ENCODE measurements around the gene TES. TPM values are rescaled to one million over a fixed set of nuclear protein-coding genes. Genes with fewer than 3 reads are reported as not detected.
"Not testable (repeated sequence)": the region's sequence is repeated elsewhere in the genome, so short reads cannot be mapped to it uniquely, and the experiment has no call there.

TES gene, protein sequence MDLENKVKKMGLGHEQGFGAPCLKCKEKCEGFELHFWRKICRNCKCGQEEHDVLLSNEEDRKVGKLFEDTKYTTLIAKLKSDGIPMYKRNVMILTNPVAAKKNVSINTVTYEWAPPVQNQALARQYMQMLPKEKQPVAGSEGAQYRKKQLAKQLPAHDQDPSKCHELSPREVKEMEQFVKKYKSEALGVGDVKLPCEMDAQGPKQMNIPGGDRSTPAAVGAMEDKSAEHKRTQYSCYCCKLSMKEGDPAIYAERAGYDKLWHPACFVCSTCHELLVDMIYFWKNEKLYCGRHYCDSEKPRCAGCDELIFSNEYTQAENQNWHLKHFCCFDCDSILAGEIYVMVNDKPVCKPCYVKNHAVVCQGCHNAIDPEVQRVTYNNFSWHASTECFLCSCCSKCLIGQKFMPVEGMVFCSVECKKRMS
- 10 to 100 TPM; 72.8 to 85.7 (median 82.7) TPM for polyA plus RNA-seq (ENCODE audit: insufficient read length in 4 of 4)

DNA sequence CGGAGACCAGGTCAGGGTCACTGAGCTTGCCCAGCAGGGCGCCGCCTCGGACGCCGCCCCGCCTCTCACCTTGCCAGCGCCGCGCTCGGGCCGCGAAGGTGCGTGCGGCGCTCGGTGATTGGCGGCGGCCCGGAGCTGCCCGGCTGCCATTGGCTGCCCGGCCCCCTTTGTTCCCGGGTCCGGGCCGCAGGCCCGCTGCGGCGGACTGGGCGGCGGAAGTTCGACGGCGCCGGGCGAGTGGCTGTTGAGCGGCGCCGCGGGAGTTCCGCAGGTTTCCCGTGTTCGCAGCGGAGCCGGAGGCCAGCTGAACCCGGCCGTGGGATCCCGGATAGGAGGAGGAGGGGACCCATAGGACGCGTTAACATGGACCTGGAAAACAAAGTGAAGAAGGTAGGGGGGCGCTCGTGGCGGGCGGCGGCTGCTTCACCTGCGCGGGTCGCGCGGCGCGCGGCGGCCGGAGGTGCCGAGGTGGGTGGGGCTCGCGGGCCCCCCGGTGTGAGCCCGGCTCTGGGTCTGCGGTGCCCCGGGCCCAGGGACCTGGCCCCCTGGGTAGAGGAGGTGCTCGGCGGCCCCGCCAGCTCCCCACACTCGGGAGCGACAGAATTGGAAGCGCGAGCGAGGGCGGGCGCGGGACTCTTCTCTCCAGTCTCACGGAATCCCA lies at the start of gene TES:
TES (plus strand) TSS at position 195 of the 661 bp plus-strand sequence; CDS start at position 364, 169 bp downstream.
- peak in 3 of 4 donors; percentile 52 to 60 (median 53) for DNase-seq (ENCODE audit: low read depth in 4 of 4, low spot score in 3 of 4)

DNA sequence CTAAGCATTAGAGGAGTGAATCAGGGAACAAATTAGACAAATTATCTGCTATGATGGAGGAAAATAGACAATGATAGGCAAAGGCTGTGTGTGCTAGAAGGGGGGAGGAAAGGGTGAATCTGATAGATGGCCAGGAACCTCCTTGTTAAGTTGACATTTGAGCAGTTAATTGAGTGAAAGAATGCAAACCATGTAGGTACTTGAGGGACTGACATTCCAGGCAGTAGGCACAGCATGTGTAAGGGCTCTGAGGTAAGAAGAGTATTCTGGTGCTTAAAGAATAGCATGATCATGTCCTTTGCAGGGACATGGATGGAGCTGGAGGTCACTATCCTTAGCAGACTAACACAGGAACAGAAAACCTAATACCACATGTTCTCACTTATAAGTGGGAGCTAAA lies 48.6 kb upstream of the TES start:
- no peak for DNase-seq (ENCODE audit: low read depth in 4 of 4, low spot score in 3 of 4)

DNA sequence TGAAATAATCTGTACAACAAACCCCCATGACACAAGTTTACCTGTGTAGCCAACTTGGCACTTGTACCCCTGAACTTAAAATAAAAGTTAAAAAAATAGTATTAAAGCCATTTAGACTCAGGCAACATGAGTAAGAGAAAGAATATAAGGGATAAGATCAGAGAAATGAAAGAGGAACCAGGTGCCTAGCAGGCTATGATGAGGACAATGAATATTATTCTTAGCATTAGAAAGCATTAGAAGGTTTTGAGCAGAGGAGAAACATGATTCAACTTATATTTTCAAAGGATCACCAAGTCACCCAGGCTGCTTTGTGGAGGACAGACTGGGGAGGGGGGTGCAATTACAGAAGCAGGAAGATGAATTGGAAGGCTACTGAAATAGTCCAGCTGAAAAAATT lies 48.1 kb upstream of the TES start:
- no peak for DNase-seq (ENCODE audit: low read depth in 4 of 4, low spot score in 3 of 4)

DNA sequence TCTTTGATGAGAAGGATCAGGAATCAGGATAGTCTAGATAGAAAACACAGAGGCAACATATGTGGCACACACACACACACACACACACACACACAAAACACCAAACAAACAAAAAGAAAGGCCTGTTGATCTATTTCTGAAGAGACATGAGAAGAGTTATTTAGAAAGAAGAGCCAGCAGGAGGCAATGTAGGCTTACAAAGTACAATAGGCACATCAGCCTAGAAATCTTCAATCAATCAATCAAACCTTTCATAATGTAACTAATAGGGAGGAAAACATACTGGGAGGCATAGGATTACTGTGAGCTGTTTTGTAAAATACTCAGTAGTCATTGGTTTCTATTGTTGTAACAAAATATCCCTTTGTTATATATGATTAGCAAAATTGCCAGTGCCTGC lies 47.3 kb upstream of the TES start:
- DNase-seq (ENCODE audit: low read depth in 4 of 4, low spot score in 3 of 4): no peak

DNA sequence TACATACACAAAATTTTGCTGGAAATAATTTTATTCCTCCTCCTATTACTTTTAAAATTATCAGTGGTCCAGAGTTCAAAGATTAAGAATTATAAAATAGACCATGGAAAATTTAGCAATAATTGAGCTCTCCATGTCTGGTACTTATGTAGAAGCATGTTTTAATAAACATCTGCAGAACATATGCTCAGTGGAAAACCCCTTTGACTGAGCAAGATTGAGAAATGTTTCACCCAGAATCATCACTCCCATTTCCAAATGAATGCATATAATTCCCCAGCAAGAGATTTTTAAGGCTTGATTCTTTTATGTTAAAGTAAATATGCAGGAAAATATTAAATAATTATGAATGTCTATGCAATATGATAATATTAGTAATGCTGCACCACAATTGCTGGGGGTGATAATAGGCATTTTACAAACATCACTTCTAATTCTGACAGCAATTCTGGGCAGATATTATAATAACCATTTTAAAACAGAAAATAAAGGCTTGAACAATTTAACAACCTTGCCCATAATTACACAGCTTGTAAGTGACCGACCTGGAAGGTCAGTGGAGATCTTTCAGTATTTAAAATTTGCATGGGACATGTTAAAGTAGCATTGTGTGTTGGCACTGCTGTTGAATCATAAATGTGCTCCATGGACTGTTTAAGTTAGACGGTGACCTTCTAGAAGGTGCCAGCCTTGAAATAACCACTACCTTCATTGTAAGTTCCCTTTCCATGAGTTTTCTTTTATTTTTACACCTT lies 45.6 kb upstream of the TES start:
- no peak for DNase-seq (ENCODE audit: low read depth in 4 of 4, low spot score in 3 of 4)

DNA sequence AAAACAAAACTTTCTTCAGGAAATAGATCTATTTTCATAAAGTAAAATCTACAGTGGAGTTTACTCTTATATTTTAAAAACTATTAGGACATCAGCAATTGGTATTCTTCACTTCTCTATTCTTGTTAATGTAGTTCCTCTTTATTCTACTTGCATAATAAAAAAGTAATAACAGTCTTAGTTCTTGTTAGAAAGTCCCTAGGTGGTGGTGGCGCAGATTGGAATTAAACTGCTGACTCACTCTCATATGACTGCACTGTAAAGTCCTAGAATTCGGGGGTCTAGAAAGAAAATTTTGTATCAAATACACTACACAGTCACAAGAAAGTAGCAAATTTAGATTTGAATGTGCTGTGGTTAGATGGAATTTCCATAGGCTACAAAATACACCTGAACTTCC lies 44.6 kb upstream of the TES start:
- DNase-seq (ENCODE audit: low read depth in 4 of 4, low spot score in 3 of 4): no peak

DNA sequence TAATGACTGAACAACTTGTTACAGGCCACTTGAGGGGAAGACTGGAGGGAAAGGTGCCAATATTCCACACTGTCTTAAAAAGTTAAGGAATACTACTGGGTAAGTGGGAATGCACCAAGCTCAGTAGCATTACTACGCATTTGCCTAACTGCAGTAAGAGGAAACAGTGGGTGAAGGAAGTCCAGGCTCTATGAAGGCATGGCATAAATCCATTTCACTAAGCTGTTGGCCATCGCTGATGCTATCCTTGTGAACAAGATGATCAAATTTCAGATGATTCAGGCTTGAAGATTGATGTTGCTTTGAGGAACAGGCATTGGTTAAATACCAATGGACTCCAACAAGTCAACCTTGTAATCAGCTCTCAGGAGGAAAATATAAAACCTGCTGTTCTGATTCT lies 44.2 kb upstream of the TES start:
- DNase-seq (ENCODE audit: low read depth in 4 of 4, low spot score in 3 of 4): no peak

DNA sequence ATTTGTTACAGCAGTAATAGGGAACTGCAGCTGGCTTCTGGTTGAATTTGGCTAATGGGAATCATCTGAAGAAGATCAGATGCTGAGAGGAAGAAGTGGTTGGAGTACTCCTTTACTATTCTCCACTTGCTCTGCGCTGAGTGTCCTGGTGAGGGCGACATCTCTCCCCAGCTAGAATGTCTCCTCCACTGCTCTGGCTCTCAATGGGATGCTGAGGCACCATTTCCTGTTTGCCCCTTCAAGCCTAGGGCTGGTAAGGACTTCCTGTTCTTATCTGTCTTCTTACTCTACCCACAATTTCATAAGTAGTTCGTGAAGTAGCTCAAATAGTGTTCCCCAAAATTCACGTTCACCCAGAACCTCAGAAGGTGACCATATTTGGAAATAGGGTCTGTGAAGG lies 43.2 kb upstream of the TES start:
- no peak for DNase-seq (ENCODE audit: low read depth in 4 of 4, low spot score in 3 of 4)

DNA sequence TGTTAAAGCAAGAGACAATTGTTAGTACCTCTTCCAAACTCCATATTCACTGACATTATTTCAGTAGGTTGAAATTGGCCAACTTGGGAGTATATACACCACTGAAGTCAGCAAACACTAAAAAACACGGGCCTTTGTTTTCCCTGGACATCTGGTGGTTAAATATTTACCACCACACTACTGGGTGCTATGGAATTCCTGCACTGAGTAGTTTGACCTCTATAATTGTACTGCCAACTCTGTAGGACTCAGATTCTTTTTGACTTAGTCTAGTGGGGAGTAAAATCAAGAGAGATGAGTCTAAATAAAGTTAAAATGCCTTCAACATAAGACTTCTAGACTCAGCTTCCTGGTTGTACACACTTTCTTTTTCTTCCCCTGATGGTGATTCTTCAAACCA lies 41.3 kb upstream of the TES start:
- peak in 1 of 4 donors; percentile 5 for DNase-seq (ENCODE audit: low read depth in 4 of 4, low spot score in 3 of 4)

DNA sequence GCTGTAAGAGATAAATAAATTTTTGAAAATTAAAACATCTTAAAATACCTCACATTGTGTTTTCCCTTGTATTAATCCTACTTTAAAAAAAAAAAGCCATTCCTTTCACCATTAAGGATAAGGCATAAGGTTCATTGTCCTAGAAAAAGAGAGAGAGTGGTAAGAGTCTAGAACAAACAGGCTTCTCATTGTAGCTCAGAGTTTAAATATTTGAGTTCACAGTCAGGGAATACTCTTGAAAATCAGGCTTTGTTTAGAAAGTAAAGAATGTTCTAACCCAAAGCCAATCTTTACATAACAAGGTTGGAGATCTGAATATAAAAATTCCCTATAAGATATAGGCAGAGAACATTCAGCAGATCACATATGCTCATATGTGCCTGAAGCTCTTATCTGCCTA lies 40.2 kb upstream of the TES start:
- DNase-seq (ENCODE audit: low read depth in 4 of 4, low spot score in 3 of 4): no peak

DNA sequence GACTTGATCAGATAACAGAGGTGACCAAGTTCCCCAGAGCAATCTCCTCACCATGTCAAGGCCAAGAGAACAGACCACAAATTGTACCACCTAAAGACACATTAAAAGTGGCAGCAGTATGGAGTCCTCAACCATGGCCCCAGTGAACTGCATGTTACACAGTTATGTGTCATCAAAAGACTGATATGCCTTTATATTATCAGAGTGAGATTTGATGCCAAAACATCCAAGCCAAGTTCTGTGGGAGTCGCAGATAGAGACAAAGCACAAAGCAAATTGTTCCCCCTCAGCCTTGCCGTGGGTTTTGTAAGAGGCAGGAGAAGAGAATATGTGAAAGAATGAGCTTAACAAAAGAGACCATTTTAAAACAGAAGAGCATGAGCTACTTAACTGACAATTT lies 39.2 kb upstream of the TES start:
- DNase-seq (ENCODE audit: low read depth in 4 of 4, low spot score in 3 of 4): no peak

DNA sequence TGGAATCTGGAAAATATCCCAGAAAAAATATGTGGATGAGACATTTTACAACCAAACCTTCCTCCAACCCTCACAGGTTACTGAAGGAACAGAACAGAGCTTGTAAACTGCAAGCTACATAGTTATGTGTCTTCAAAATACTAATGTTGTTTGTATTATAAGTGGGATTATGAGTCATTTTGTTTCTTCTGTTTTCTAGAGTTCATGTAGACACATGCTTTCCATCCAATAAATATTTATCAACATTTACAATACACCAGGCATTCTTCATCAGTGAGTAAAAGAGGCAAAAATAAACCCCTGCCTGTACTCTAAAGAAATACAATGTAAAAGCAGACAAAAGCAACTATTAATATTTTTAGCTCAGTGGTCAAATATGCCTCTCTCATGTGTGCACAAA lies 38.0 kb upstream of the TES start:
- DNase-seq (ENCODE audit: low read depth in 4 of 4, low spot score in 3 of 4): no peak

DNA sequence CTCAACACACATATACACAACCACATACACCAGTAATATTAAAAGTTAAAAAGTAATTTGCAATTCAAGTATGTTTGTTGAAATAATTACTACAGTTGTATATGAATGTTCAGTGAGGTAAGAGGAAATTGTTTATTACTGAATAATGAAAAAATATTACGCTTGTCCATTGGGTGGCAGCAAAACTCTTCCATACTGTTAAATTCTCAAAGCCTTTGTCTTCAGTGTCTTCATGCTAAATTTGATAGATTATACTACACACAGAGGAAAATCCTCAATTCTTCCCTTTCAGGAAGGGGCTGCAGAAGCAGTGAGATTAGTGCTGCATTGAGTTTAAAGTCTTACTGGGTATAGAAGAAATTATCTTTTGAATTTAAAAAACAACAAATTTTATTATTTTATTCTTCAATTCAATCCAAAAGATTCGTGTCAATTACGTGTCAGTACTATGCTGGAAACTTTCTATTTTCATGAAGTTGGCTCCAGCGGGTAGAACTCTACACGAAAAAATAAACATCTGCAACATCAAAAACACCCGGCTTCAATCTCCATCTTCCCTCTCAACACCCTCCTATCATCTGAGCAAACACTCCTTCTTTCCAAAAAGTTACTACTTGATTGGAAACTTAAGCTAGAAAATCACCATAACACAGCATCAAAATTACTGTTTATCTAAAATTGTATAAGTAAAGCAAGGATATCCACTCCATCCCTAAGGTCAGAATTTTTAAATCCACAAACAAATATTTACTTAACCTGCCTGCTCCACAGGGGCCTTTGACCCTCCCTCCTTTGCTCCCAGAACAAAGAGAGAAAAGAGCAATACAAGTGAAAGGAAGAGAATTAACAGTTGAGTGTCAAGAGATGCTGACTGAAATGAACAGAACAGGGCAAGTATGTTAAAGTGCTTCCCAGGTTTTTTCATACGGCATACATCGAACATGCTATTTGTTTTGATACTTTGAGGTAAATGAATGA lies 37.0 kb upstream of the TES start:
- peak in 3 of 4 donors; percentile 28 to 38 (median 37) for DNase-seq (ENCODE audit: low read depth in 4 of 4, low spot score in 3 of 4)

DNA sequence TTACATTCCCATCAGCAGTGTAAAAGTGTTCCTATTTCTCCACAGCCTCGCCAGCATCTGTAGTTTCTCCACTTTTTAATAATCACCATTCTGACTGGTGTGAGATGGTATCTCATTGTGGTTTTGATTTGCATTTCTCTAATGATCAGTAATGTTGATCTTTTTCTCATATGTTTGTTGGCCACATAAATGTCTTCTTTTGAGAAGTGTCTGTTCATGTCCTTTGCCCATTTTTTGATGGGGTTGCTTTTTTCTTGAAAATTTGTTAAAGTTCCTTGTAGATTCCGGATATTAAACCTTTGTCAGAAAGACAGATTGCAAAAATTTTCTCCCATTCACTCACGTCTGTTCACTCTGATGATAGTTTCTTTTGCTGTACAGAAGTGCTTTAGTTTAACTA lies 35.2 kb upstream of the TES start:
- not testable (repeated sequence) for DNase-seq (ENCODE audit: low read depth in 4 of 4, low spot score in 3 of 4)

DNA sequence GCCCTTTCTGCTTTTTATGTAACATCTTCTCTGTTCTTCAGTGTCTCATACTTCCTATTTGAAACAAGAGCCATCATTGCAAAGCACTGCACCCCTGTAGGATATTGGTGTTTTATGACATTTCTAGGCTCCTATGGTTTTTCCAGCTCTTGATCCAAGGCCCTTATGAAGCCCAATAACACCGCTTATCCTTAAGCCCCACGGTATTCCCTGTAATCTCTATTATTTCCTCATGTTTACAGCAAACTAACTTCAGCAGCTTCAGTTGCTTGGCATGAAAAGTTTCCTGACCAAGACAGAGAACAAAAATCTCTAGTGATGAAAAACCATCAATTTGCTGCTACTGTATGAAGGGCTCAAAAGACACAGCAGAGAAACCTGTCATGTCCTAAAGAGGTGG lies 34.1 kb upstream of the TES start:
- DNase-seq (ENCODE audit: low read depth in 4 of 4, low spot score in 3 of 4): no peak

DNA sequence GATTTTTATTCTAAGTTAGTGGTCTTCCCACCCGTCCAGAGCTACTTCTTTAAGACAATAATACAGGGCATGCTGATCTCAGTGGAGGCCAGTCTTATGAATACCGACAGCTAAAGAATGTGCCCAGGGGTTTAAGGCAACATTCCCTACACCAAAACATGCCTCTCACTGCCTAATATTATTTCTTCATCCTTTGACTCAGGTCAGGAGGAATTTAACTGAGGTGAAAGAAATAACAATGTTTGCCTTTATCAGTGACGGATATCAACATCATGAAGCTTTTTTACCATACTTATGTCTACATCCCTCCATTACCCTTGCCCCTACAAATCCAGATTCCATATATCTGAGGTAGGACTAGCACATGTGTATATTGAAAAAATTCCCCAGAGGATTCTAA lies 33.3 kb upstream of the TES start:
- DNase-seq (ENCODE audit: low read depth in 4 of 4, low spot score in 3 of 4): no peak

DNA sequence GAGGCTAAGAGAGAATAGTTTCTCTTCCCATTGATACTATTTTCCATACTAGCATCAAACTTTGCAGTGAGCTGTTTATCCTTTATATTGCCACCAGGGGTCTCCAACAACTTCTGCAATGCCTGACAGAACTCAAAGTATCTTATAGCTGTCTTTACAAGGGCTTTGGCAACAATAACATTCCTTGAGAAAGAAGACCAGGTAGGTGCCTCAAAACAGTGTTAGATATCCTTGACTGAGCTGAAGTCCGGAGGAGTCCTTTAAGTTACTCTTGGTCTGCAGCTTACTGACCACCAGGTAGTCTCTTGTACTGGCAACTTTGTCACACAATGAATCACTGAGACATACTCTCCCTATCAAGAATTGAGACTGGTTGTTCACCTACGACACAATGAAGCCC lies 30.0 kb upstream of the TES start:
- peak in 2 of 4 donors; percentile 28 to 36 for DNase-seq (ENCODE audit: low read depth in 4 of 4, low spot score in 3 of 4)

DNA sequence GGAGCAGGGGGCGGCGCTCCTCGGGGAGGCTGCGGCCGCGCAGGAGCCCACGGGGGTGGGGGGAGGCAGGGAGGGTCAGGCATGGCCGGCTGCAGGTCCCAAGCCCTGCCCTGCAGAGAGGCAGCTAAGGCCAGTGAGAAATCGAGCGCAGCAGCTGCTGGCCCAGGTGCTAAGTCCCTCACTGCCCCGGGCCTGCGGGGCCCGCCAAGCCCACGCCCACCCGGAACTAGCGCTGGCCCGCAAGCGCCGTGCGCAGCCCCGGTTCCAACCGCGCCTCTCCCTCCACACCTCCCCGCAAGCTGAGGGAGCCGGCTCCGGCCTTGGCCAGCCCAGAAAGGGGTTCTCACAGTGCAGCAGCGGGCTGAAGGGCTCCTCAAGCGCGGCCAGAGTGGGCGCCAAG lies 28.3 kb upstream of the TES start:
- DNase-seq (ENCODE audit: low read depth in 4 of 4, low spot score in 3 of 4): no peak

DNA sequence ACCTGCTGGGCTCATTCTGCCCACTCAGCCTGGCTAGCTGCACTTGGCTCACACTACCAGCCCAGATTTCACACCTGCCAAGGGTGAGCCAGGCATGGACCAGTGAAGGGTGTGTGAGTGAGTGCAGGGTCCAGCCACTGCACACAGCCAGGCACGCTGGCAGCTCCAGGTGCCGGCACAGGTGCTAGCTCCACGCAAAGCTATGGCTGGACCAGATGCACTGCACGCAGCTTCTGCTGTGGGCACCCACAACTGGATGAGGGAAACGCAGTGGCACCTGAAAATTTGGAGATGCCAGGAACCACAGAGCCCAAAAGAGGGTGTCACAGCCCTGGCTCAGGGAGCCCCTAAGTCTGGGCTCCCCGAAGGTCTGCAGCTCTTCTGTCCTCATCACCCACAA lies 24.9 kb upstream of the TES start:
- DNase-seq (ENCODE audit: low read depth in 4 of 4, low spot score in 3 of 4): no peak

DNA sequence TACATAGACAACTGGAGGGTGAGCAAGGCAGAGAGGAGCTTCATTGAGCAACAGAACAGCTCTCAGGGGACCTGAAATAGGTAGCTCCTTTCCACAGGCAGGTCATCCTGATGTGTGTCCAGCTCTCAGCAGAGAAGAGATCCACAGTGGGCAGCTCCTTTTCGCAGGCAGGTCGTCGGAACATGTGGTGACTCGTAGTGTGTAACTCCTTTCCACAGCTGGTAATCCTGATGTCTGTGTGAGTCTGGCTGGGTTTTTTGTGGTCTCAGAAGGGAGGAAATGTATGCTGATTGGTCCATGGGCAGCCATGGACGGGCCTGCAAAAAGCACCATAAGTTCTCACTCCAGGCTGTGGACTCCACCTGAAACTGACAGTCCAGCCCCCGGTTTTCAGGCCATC lies 24.4 kb upstream of the TES start:
- DNase-seq (ENCODE audit: low read depth in 4 of 4, low spot score in 3 of 4): no peak

Measured in right renal pelvis (tissue), 4 donors.